HL-60/S4 treated with retinoic acid at 250 ng/mL for 4 days and 3 days (cell line): ENCODE data around the gene COG8.

Experiments used
- in situ Hi-C: fragments of 300-500 bp; cut with MboI; formaldehyde crosslinking; loops from 2 replicates; pipeline ENCODE4 v1.7.0; 2022; ENCODE audit warnings: low sequenced_read_pairs

The COG8 gene

GRCh38 chr16:69346683-69347082, 7.3 kb upstream of the COG8 start:
- in situ Hi-C loops, result no loop called here

GRCh38 chr16:69345923-69346322, 6.6 kb upstream of the COG8 start:
- in situ Hi-C loops, result no loop called here

GRCh38 chr16:69344171-69344570, 4.8 kb upstream of the COG8 start:
- in situ Hi-C loops, result no loop called here

GRCh38 chr16:69340095-69340644, 806 bp upstream of the COG8 start:
- in situ Hi-C loops, result no loop called here

GRCh38 chr16:69338557-69339288, 641 bp downstream of the COG8 start:
- in situ Hi-C loops, result no loop called here

GRCh38 chr16:69334696-69335095, 4.7 kb downstream of the COG8 start:
- in situ Hi-C loops, result no loop called here

- in situ Hi-C loops, result no loop called here
Measured at GRCh38 chr16:69330286-69331109, 8.9 kb downstream of the COG8 start, which contains the start of gene PDF. PDF (minus strand) TSS chr16:69330588; CDS start chr16:69330570, 18 bp downstream.

- in situ Hi-C loops, result no loop called here
Measured at GRCh38 chr16:69329369-69330285, 9.7 kb downstream of the COG8 start.

GRCh38 chr16:69328854-69329316, 10.5 kb downstream of the COG8 start:
- in situ Hi-C loops, result no loop called here

GRCh38 chr16:69327585-69328310, 11.6 kb downstream of the COG8 start:
- in situ Hi-C loops, result no loop called here

- in situ Hi-C loops, result no loop called here
Measured at GRCh38 chr16:69326172-69326873, 13.0 kb downstream of the COG8 start.

GRCh38 chr16:69325784-69326171, 13.6 kb downstream of the COG8 start:
- in situ Hi-C loops, result no loop called here

- in situ Hi-C loops, result no loop called here
Measured at GRCh38 chr16:69324585-69325253, 14.6 kb downstream of the COG8 start.

GRCh38 chr16:69324013-69324531, 15.3 kb downstream of the COG8 start:
- in situ Hi-C loops, result no loop called here

GRCh38 chr16:69323415-69323814, 15.9 kb downstream of the COG8 start:
- in situ Hi-C loops, result no loop called here

GRCh38 chr16:69322343-69322742, 17.0 kb downstream of the COG8 start:
- in situ Hi-C loops, result no loop called here

- in situ Hi-C loops, result no loop called here
Measured at GRCh38 chr16:69321080-69321479, 18.3 kb downstream of the COG8 start.

GRCh38 chr16:69320740-69321073, 18.7 kb downstream of the COG8 start:
- in situ Hi-C loops, result no loop called here
